Mononuclear cell (primary cell): ENCODE results near the gene ADM. TPM values are rescaled to one million over a fixed set of nuclear protein-coding genes. Genes with fewer than 3 reads are reported as not detected.
"Not testable (repeated sequence)": the region's sequence is repeated elsewhere in the genome, so short reads cannot be mapped to it uniquely, and the experiment has no call there.

Experiments used
- H3K27me3 ChIP-seq: 2 replicates; pipeline ENCODE4 v1.6.0; 2011; ENCODE audit warnings: low read length, control low read depth; ENCODE audit not compliant: insufficient read depth
- H3K4me1 ChIP-seq: 2 replicates; pipeline ENCODE4 v1.5.1; 2011; ENCODE audit warnings: mild to moderate bottlenecking, low read length, control low read depth; ENCODE audit not compliant: insufficient read depth
- H3K4me3 ChIP-seq: 2 replicates; pipeline ENCODE4 v1.5.1; 2011; ENCODE audit warnings: mild to moderate bottlenecking, low read length, moderate library complexity
- H3K9me3 ChIP-seq: 2 replicates; pipeline ENCODE4 v1.5.1; 2011; ENCODE audit warnings: low read depth, mild to moderate bottlenecking, control low read depth, low read length
- total RNA-seq: library from RNA; depleted of rRNA; stranded (reverse); fragments of >200 nt; gene quantifications from one replicate; pipeline ENCODE4 v1.2.3, GENCODE V29; 2012

The ADM gene, protein sequence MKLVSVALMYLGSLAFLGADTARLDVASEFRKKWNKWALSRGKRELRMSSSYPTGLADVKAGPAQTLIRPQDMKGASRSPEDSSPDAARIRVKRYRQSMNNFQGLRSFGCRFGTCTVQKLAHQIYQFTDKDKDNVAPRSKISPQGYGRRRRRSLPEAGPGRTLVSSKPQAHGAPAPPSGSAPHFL
- total RNA-seq: 93.5 TPM

- H3K27me3 ChIP-seq: peaks cover 18% of the 10 kb centered on the region
- peaks cover 63% of the 10 kb centered on the region for H3K4me1 ChIP-seq
- H3K4me3 ChIP-seq: peak within 1 kb of the TSS; percentile 84
- no peaks in the 10 kb centered on the region for H3K9me3 ChIP-seq
Measured at GRCh38 chr11:10304495-10305261, at the start of gene ADM. Gene ADM, plus strand, starts transcription at chr11:10305073. Its CDS starts 628 bp downstream, at chr11:10305701.

- no peaks in the 10 kb centered on the region for H3K4me1 ChIP-seq
- H3K9me3 ChIP-seq: no peaks in the 10 kb centered on the region
- no peaks in the 10 kb centered on the region for H3K27me3 ChIP-seq
- H3K4me3 ChIP-seq: no peak overlapping the region
Measured at GRCh38 chr11:10255388-10256125, 49.3 kb upstream of the ADM start.

DNA sequence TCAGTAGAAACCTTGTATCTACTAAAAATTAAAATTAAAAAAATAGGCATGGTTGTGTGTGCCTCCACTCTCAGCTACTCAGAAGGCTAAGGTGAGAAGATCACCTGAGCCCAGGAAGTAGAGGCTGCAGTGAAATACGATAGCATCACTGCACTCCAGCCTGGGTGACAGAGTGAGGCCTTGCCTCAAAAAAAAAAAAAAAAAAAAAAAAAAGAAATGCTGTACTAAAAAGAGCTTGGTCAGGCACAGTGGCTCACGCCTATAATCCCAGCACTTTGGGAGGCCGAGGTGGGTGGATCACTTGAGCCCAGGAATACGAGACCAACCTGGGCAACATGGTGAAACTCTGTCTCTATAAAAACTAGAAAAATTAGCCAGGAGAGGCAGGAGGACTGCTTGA, 47.4 kb upstream of the ADM start:
- Histone ChIP-seq H3K27me3 (no peaks in the 10 kb centered on the region), H3K9me3 (no peaks in the 10 kb centered on the region), H3K4me3 (no peak overlapping the region), H3K4me1 (no peaks in the 10 kb centered on the region)

DNA sequence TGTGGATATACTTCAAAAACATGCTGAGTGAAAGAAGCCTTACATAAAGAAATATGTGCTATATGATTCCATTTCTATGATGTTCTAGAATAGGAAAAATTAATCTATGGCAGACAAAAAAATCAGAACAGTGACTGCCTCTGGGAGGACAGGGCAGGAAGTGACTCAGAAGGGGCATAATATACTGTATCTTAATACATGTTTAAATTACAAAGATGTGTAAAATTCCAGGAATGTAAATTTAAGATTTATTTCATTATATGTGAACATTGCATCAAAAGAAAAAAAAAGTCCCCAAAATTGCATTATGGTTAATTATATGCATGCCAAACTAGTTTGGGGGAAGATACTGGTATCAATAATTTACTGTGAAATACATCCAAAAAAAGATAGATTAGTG, 43.1 kb upstream of the ADM start:
- no peaks in the 10 kb centered on the region for H3K4me1 ChIP-seq
- no peaks in the 10 kb centered on the region for H3K27me3 ChIP-seq
- no peak overlapping the region for H3K4me3 ChIP-seq
- no peaks in the 10 kb centered on the region for H3K9me3 ChIP-seq

DNA sequence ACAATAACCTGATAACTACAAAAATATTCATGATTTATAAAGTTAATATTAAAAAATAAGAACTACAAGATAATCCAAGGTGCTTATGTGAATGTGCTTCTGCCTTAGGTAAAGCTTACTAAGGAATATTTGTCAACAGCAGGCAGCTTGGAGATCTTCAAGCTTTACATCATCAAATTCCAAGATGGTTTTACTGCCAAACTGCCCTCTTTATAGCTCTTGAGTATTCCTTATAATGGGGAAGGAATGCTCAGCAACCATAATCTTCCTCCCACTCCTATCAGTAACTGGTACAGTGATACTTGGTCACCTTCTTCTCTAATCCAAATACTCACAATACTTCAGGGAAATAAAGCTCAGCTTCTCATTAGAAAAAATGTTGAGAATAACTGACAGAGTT, 40.9 kb upstream of the ADM start:
- Histone ChIP-seq H3K9me3 (no peaks in the 10 kb centered on the region), H3K4me3 (no peak overlapping the region), H3K27me3 (no peaks in the 10 kb centered on the region), H3K4me1 (no peaks in the 10 kb centered on the region)

DNA sequence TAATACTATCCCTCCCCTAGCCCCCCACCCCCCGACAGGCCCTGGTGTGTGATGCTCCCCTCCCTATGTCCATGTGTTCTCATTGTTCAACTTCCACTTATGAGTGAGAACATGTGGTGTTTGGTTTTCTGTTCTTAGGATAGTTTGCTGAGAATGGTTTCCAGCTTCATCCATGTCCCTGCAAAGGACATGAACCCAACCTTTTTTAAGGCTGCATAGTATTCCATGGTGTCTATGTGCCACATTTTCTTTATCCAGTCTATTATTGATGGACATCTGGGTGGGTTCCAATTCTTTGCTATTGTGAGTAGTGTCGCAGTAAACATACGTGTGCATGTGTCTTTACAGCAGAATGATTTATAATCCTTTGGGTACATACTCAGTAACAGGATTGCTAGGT, 40.2 kb upstream of the ADM start:
- H3K4me3 ChIP-seq, H3K9me3 ChIP-seq, H3K4me1 ChIP-seq, H3K27me3 ChIP-seq: not testable (repeated sequence)

- Histone ChIP-seq H3K4me3 (no peak overlapping the region), H3K9me3 (no peaks in the 10 kb centered on the region), H3K4me1 (no peaks in the 10 kb centered on the region), H3K27me3 (no peaks in the 10 kb centered on the region)
Measured at GRCh38 chr11:10265936-10266335, 38.9 kb upstream of the ADM start.

DNA sequence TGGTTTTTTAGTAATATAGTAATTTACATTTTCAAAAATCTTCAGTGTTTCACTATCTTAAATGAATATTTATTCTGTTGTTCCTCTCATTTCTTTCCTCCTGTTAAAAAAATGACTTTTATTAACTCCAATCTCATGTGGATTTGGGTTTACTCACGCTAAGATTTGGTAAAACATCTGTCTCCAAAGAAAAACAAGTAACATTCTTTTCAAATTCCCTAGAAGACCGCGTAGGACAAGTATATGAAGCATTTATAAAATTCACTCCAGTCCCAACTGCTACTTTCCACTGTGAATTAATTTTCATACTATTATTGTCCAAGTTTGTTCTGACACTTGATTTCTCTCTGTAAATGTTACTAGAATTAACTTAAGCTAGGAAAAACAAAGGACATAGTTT, 37.1 kb upstream of the ADM start:
- Histone ChIP-seq H3K4me1 (no peaks in the 10 kb centered on the region), H3K27me3 (no peaks in the 10 kb centered on the region), H3K4me3 (no peak overlapping the region), H3K9me3 (no peaks in the 10 kb centered on the region)

DNA sequence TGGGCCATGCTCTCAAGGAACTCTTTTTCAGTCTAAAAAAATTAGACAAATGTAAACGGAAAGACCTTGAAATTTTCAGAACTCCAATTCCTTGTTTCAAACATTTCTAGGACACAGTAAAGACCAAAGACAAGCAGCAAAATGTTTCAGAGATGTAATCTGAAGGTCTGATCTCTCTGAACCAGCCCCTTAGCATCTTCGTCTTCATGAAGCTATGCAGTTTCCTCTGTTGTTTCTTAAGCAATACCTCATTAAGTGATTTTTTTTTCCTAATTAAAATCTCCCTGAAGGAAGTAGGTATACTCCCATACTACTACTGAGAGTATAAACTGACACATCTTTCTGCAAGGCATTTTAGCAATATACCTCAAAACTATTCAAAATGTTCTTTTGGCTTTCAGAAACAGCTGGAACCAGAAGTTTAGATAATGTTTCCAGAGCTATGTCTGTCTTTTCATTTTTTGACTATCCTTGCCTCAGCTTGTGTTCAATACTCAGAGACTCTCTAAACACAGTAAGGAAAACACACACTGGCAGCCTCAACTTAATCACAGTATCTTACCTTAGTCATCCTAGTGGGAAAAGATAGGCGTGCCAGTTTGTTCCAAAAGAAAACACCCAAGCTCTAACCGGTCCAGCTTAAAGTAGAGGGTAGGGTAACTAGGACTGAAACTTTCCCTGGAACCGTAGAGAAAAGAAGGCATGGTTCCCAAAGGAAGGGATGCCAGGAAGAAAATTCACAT, 36.0 kb upstream of the ADM start:
- H3K4me1 ChIP-seq: no peaks in the 10 kb centered on the region
- no peak overlapping the region for H3K4me3 ChIP-seq
- H3K27me3 ChIP-seq: no peaks in the 10 kb centered on the region
- no peaks in the 10 kb centered on the region for H3K9me3 ChIP-seq

DNA sequence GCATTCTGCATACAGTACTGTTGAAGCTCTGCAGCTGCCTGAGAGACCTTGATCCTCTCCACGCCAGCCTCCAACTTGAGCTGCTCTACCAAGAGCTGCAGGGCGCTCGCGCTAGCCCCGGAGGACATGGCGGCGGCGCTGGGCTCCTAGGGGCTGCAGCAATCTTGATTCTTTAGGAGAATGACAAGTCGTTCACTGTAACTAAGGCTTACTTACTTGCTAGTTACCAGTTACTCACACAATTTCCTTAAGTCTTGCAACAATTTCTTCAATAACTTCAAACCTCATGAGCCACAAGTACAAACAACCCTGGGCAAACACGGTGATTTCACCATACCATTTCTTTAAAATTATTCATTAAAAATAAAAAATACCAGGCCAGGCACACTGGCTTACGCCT, 32.7 kb upstream of the ADM start:
- Histone ChIP-seq H3K4me1 (no peaks in the 10 kb centered on the region), H3K27me3 (no peaks in the 10 kb centered on the region), H3K9me3 (no peaks in the 10 kb centered on the region), H3K4me3 (no peak overlapping the region)

DNA sequence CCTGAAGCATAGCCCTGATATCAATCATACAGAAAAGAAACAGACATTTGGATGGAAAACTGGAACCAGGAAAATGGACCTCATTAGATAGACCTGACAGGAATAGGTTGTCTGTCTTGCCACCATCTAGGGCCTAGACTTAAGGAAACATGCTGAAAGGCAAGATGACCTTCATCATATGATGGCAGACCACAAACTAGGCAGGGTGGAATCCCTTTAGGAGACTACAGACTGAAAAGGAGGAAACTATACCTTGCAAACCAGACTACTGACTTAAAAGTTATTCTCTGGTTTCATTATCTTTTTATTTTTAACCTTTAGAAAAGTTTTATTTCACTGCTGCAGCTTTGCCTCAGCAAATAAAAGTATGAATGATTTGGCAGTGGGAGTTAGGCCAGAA, 31.1 kb upstream of the ADM start:
- Histone ChIP-seq H3K27me3 (no peaks in the 10 kb centered on the region), H3K9me3 (no peaks in the 10 kb centered on the region), H3K4me1 (no peaks in the 10 kb centered on the region), H3K4me3 (no peak overlapping the region)

GRCh38 chr11:10274726-10275125, 30.1 kb upstream of the ADM start:
- Histone ChIP-seq H3K9me3 (no peaks in the 10 kb centered on the region), H3K4me3 (no peak overlapping the region), H3K4me1 (no peaks in the 10 kb centered on the region), H3K27me3 (no peaks in the 10 kb centered on the region)

DNA sequence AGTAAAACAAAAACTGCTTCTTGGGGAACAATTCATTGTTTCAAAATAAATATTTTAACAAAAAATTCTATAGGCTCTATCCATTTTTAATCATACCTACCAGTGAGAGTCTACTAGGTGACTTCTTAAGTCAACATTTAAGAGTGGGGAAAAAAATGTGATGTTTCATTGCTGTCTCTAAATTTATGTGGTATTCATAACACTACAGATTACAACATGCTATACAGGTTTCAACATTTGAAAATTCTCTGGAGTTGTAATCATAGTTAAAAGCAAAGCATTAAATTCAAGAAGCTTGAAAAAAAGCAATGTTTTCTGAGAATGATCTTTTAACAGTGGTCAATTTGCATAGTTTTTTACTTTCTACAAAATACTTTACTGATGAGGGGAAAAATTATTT, 29.2 kb upstream of the ADM start:
- Histone ChIP-seq H3K27me3 (no peaks in the 10 kb centered on the region), H3K4me1 (no peaks in the 10 kb centered on the region), H3K9me3 (no peaks in the 10 kb centered on the region), H3K4me3 (no peak overlapping the region)

DNA sequence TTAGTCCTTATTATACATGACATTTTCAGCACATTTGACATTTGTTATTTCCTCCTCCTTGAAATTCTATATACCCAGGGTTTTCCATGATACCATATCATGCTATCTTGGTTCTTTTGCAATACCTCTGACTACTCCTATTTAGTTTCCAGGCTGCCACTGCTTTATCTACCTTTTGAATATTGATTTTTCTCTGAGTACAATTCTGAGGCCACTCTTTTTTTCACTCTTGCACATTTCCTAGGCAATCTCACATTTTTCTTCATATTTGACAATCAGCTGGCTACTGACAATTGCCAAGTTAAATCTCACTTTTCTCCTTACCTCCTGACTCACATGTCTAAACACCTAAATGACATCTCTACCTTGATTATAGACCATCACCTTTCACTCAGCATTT, 22.8 kb upstream of the ADM start:
- Histone ChIP-seq H3K4me1 (peaks cover 23% of the 10 kb centered on the region), H3K4me3 (no peak overlapping the region), H3K9me3 (no peaks in the 10 kb centered on the region), H3K27me3 (no peaks in the 10 kb centered on the region)

GRCh38 chr11:10283991-10284390, 20.9 kb upstream of the ADM start:
- Histone ChIP-seq H3K27me3 (no peaks in the 10 kb centered on the region), H3K9me3 (no peaks in the 10 kb centered on the region), H3K4me1 (peaks cover 41% of the 10 kb centered on the region), H3K4me3 (no peak overlapping the region)
